Activated CD4-positive, alpha-beta T cell treated with anti-CD3 and anti-CD28 coated beads for 36 hours (primary cell): ENCODE results near the gene DENND11. TPM values are rescaled to one million over a fixed set of nuclear protein-coding genes. Genes with fewer than 3 reads are reported as not detected.

Experiments
- ATAC-seq: fragments of 200-7000 bp; cut with Tn5 transposase; one replicate; pipeline ENCODE4 v1.10.0; 2021; ENCODE audit warnings: mild to moderate bottlenecking, moderate library complexity
- CTCF ChIA-PET: fragments of 350-600 bp; sonication (Branson Sonifier 250); formaldehyde crosslinking; loops from one replicate; lab custom pipeline; 2021; ENCODE audit warnings: antibody characterized with exemption; lab: Charles Lee
- POLR2A ChIA-PET: fragments of 350-600 bp; sonication (Branson Sonifier 250); formaldehyde crosslinking; loops from one replicate; lab custom pipeline; 2021; ENCODE audit warnings: antibody characterized with exemption, inconsistent platforms; lab: Charles Lee
- DNase-seq: peaks from one replicate; pipeline ENCODE4 v3.0.0-alpha.2; 2020
- H3K27ac Mint-ChIP-seq: one replicate; pipeline ENCODE4 v1.8.0; 2021; ENCODE audit warnings: mixed read lengths
- H3K27me3 Mint-ChIP-seq: one replicate; pipeline ENCODE4 v1.8.0; 2021; ENCODE audit warnings: mixed read lengths
- H3K36me3 Mint-ChIP-seq: one replicate; pipeline ENCODE4 v1.8.0; 2021; ENCODE audit warnings: low read depth, mixed read lengths
- H3K4me1 Mint-ChIP-seq: one replicate; pipeline ENCODE4 v1.8.0; 2021; ENCODE audit warnings: mixed read lengths
- H3K4me3 Mint-ChIP-seq: one replicate; pipeline ENCODE4 v1.8.0; 2021; ENCODE audit warnings: mild to moderate bottlenecking, moderate library complexity, mixed read lengths
- H3K9me3 Mint-ChIP-seq: one replicate; pipeline ENCODE4 v1.8.0; 2021; ENCODE audit warnings: low read depth, mixed read lengths
- intact Hi-C, 2 experiments: fragments of 100-400 bp; cut with DNase I in 1 of 2; cut with micrococcal nuclease in 1 of 2; formaldehyde crosslinking; loops; one replicate each; pipeline versions ENCODE4 v1.14.2 to v1.15.1; 2022 to 2024; cut with DNase I, micrococcal nuclease
- total RNA-seq, 2 experiments: library from RNA; stranded (reverse); gene quantifications; one replicate each; pipeline ENCODE4 v1.2.3, GENCODE V29; 2021

Gene DENND11
- total RNA-seq, 2 experiments from 2014 or later, result 21.2 to 27.6 TPM

- ATAC-seq (no peak), DNase-seq (no peak)
- CTCF ChIA-PET, result interaction anchor here (0.7 to 1.4 kb wide), 2 partner anchors 9 to 20 kb away, joined by 3 to 4 read pairs; partner anchors contain the start of gene SSBP1
- Mint-ChIP-seq H3K27ac (no peak overlapping the region), H3K4me1 (no peaks in the 10 kb centered on the region), H3K27me3 (no peaks in the 10 kb centered on the region), H3K36me3 (peaks cover 2% of the 10 kb centered on the region), H3K4me3 (no peak overlapping the region), H3K9me3 (no peaks in the 10 kb centered on the region)
- POLR2A ChIA-PET, result no interaction called here
- intact Hi-C loops, result no loop called here
Measured at GRCh38 chr7:141729020-141729419, 27.1 kb upstream of the DENND11 start.

DNA sequence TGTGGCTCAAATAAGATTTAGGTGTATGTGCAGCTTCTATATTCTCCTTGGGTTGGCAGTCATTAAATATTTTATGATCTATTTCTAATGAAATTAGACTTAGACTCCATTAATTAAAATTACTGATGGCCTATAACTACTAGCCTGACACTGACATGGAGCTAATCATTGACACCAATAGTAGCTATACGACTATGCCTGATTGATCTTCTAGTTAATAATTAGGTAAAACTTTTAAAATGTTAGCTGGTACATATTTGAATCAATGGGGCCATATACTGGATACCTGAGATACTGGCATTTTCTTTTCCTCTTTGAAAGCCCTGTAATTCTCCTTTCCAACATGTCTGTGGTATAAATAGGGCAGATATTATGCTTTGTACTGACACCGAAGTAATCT lies 20.6 kb upstream of the DENND11 start:
- CTCF ChIA-PET, result interaction anchor here (1.4 kb wide), 1 partner anchor 8 kb away, joined by 4 read pairs; no protein-coding TSS in a partner anchor
- H3K27me3 Mint-ChIP-seq, result no peaks in the 10 kb centered on the region
- POLR2A ChIA-PET, result no interaction called here
- H3K27ac Mint-ChIP-seq, result no peak overlapping the region
- no peaks in the 10 kb centered on the region for H3K9me3 Mint-ChIP-seq
- DNase-seq (no peak), ATAC-seq (no peak)
- no peaks in the 10 kb centered on the region for H3K4me1 Mint-ChIP-seq
- no peak overlapping the region for H3K4me3 Mint-ChIP-seq
- intact Hi-C loops, result no loop called here
- peaks cover 2% of the 10 kb centered on the region for H3K36me3 Mint-ChIP-seq

DNA sequence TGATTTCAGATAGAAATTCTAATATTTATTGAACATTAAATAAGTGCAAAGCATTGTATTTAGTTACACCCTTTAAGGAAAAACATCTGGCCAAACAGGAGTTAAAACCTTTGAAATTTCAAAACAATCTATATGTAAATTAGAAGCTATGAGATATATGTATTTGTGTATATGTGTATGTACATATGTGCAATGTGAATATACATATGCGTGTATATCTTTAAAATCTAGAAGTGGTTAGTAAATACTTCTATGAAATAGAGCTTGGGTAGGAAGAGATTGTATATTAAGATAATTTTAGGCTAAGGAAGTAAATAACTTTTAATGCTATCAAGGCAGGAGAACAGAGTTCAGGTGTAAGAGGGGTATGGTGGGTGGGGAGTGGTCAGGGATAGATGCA lies 15.5 kb upstream of the DENND11 start:
- CTCF ChIA-PET, result interaction anchor here (0.6 to 1.0 kb wide), 4 partner anchors 9 to 1264 kb away, joined by 3 to 4 read pairs (median 3); no protein-coding TSS in a partner anchor
- Mint-ChIP-seq H3K36me3 (no peaks in the 10 kb centered on the region), H3K4me3 (no peak overlapping the region), H3K27me3 (no peaks in the 10 kb centered on the region), H3K27ac (no peak overlapping the region), H3K4me1 (peaks cover 2% of the 10 kb centered on the region), H3K9me3 (no peaks in the 10 kb centered on the region)
- DNase-seq (no peak), ATAC-seq (no peak)
- POLR2A ChIA-PET, result no interaction called here
- intact Hi-C loops, result no loop called here

GRCh38 chr7:141715794-141716689 lies 14.1 kb upstream of the DENND11 start:
- Mint-ChIP-seq H3K4me1 (peaks cover 8% of the 10 kb centered on the region), H3K27ac (no peak overlapping the region), H3K36me3 (no peaks in the 10 kb centered on the region), H3K27me3 (no peaks in the 10 kb centered on the region), H3K9me3 (no peaks in the 10 kb centered on the region), H3K4me3 (no peak overlapping the region)
- ATAC-seq (no peak), DNase-seq (no peak)
- ChIA-PET CTCF (interaction anchor here (0.8 to 3.0 kb wide), 4 partner anchors 8 to 61 kb away, joined by 3 to 10 read pairs (median 6); partner anchors contain the start of gene WEE2), POLR2A (no interaction called here)
- intact Hi-C loops, result no loop called here

GRCh38 chr7:141715018-141715417 lies 13.1 kb upstream of the DENND11 start:
- H3K9me3 Mint-ChIP-seq, result no peaks in the 10 kb centered on the region
- ChIA-PET POLR2A (no interaction called here), CTCF (interaction anchor here (1.1 to 3.0 kb wide), 2 partner anchors 11 to 60 kb away, joined by 8 to 10 read pairs; no protein-coding TSS in a partner anchor)
- H3K4me3 Mint-ChIP-seq, result no peak overlapping the region
- DNase-seq (no peak), ATAC-seq (no peak)
- intact Hi-C loops, result no loop called here
- no peaks in the 10 kb centered on the region for H3K36me3 Mint-ChIP-seq
- H3K27ac Mint-ChIP-seq, result no peak overlapping the region
- H3K4me1 Mint-ChIP-seq, result peaks cover 8% of the 10 kb centered on the region
- no peaks in the 10 kb centered on the region for H3K27me3 Mint-ChIP-seq

DNA sequence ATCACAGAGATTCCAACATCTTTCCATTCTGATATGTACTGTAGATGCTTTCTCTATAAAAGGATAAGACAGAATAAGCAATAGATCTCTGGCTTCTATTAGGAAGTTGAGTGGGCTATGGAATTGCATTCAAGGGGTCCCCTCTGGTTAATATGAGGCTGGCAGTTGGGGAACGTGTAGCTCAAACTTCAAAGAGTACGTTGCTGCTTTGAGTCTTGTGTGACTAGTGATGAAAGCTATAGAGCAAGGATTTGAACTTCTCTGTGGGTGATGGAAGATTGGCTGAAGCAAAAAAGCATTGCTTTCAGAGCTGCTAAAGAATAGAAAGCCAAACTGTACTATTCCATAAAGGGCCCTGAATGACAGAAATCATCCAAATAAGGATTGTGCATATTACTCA lies 12.6 kb upstream of the DENND11 start:
- Mint-ChIP-seq H3K36me3 (no peaks in the 10 kb centered on the region), H3K4me3 (no peak overlapping the region), H3K27me3 (no peaks in the 10 kb centered on the region), H3K27ac (no peak overlapping the region), H3K9me3 (no peaks in the 10 kb centered on the region), H3K4me1 (peaks cover 8% of the 10 kb centered on the region)
- ChIA-PET POLR2A (no interaction called here), CTCF (interaction anchor here (3.0 kb wide), 1 partner anchor 60 kb away, joined by 10 read pairs; no protein-coding TSS in a partner anchor)
- ATAC-seq, result no peak
- intact Hi-C loops, result no loop called here
- DNase-seq, result no peak

GRCh38 chr7:141713890-141714289 lies 11.9 kb upstream of the DENND11 start:
- no peak for ATAC-seq
- peaks cover 8% of the 10 kb centered on the region for H3K4me1 Mint-ChIP-seq
- no peaks in the 10 kb centered on the region for H3K27me3 Mint-ChIP-seq
- CTCF ChIA-PET, result interaction anchor here (1.5 to 3.0 kb wide), 2 partner anchors 24 to 59 kb away, joined by 10 to 12 read pairs; partner anchors contain the start of gene SSBP1
- no peak for DNase-seq
- H3K4me3 Mint-ChIP-seq, result no peak overlapping the region
- no peak overlapping the region for H3K27ac Mint-ChIP-seq
- POLR2A ChIA-PET, result no interaction called here
- H3K9me3 Mint-ChIP-seq, result no peaks in the 10 kb centered on the region
- no peaks in the 10 kb centered on the region for H3K36me3 Mint-ChIP-seq
- intact Hi-C loops, result no loop called here

GRCh38 chr7:141712603-141713255 lies 10.8 kb upstream of the DENND11 start:
- DNase-seq (no peak), ATAC-seq (peak; percentile 19)
- ChIA-PET POLR2A (no interaction called here), CTCF (interaction anchor here (1.4 to 1.5 kb wide), 2 partner anchors 10 to 25 kb away, joined by 4 to 12 read pairs; partner anchors contain the start of genes DENND11 and SSBP1)
- no peak overlapping the region for H3K4me3 Mint-ChIP-seq
- no peaks in the 10 kb centered on the region for H3K9me3 Mint-ChIP-seq
- intact Hi-C loops, result no loop called here
- peaks cover 8% of the 10 kb centered on the region for H3K4me1 Mint-ChIP-seq
- no peaks in the 10 kb centered on the region for H3K36me3 Mint-ChIP-seq
- H3K27me3 Mint-ChIP-seq, result no peaks in the 10 kb centered on the region
- H3K27ac Mint-ChIP-seq, result no peak overlapping the region

GRCh38 chr7:141710301-141710700 lies 8.3 kb upstream of the DENND11 start:
- POLR2A ChIA-PET, result no interaction called here
- no peak for DNase-seq
- peaks cover 8% of the 10 kb centered on the region for H3K4me1 Mint-ChIP-seq
- H3K36me3 Mint-ChIP-seq, result no peaks in the 10 kb centered on the region
- intact Hi-C loops, result no loop called here
- H3K27me3 Mint-ChIP-seq, result no peaks in the 10 kb centered on the region
- H3K9me3 Mint-ChIP-seq, result no peaks in the 10 kb centered on the region
- H3K27ac Mint-ChIP-seq, result no peak overlapping the region
- no peak for ATAC-seq
- no peak overlapping the region for H3K4me3 Mint-ChIP-seq
- CTCF ChIA-PET, result interaction anchor here (0.8 to 0.9 kb wide), 2 partner anchors 24 to 42 kb away, joined by 3 to 6 read pairs; no protein-coding TSS in a partner anchor

- Mint-ChIP-seq H3K9me3 (no peaks in the 10 kb centered on the region), H3K27me3 (no peaks in the 10 kb centered on the region), H3K36me3 (no peaks in the 10 kb centered on the region), H3K4me1 (peaks cover 8% of the 10 kb centered on the region), H3K4me3 (no peak overlapping the region), H3K27ac (no peak overlapping the region)
- DNase-seq, result no peak
- ChIA-PET CTCF (interaction anchor here (0.5 to 2.4 kb wide), 6 partner anchors 14 to 56 kb away, joined by 3 to 14 read pairs (median 6); partner anchors contain the start of gene SSBP1), POLR2A (no interaction called here)
- intact Hi-C loops, result no loop called here
- no peak for ATAC-seq
Measured at GRCh38 chr7:141709749-141710148, 7.8 kb upstream of the DENND11 start.

DNA sequence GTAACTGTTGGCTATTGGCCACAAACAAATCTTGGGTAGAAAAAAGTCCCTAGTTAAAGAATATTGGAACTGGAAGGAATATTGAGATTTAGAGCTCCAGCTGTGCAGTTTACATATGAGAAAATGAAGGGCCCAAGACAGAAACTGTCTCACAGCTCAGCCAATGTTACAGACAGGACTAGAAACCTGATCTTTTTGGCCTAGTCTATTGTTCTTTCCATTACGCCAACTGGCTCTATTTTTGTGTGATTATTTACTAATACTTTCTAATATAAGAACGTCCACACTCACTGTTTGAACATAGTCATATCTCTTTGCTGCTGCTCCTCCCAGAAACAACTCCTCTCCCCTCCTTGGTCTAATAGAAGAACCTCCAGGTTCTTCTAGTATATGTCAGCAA lies 7.4 kb upstream of the DENND11 start:
- ATAC-seq (no peak), DNase-seq (no peak)
- ChIA-PET POLR2A (no interaction called here), CTCF (interaction anchor here (0.5 to 2.4 kb wide), 6 partner anchors 14 to 55 kb away, joined by 3 to 14 read pairs (median 6); partner anchors contain the start of gene SSBP1)
- H3K36me3 Mint-ChIP-seq, result no peaks in the 10 kb centered on the region
- no peak overlapping the region for H3K27ac Mint-ChIP-seq
- no peaks in the 10 kb centered on the region for H3K27me3 Mint-ChIP-seq
- H3K4me3 Mint-ChIP-seq, result no peak overlapping the region
- H3K4me1 Mint-ChIP-seq, result peaks cover 8% of the 10 kb centered on the region
- H3K9me3 Mint-ChIP-seq, result no peaks in the 10 kb centered on the region
- intact Hi-C loops, result no loop called here
